ENCODE results near the gene CCDC27.
A peak's percentile ranks its signal among the peaks of the same experiment; 100 is the strongest.
"Not testable (repeated sequence)": the region's sequence is repeated elsewhere in the genome, so short reads cannot be mapped to it uniquely, and the experiment has no call there.

Gene CCDC27

GRCh38 chr1:3748316-3748900, 3.8 kb upstream of the CCDC27 start:
- DNase-seq (ENCODE audit: low read depth); H3K4me3 ChIP-seq (ENCODE audit: low read depth, low read length): not testable (repeated sequence)

DNA sequence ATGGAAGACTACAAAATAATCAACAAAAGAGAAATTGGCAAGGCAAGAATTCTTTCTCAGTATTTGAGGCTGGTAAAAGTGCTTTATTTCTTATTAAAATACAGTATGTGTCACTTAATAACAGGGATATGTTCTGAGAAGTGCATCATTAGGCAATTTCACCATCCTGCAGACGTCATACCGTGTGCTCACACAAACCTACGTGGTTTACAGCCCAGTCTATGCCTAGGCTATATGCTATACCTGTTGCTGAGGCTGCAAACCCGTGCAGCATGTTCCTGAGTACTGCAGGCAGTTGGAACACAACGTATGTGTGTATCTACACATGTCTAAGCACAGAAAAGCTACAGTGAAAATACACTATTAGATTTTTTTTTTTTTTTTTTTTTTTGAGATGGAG, 2.7 kb upstream of the CCDC27 start:
- no peak overlapping the region for H3K4me3 ChIP-seq (ENCODE audit: low read depth, low read length)
- no peak for DNase-seq (ENCODE audit: low read depth)

DNA sequence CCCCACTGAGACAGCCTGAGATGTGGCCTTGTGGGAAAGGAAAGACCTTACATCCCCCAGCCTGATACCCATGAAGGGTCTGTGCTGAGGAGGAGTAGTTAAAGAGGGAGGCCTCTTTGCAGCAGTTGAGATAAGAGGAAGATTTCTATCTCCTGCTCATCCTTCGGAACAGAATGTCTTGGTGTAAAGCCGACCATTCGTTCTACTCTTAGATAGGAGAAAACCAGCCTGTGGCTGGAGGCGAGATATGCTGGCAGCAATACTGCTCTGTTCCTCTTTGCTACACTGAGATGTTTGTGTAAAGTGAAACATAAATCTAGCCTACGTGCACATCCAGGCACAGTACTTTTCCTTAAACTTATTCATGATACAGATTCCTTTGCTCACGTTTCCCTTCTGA, 1.5 kb upstream of the CCDC27 start:
- DNase-seq (ENCODE audit: low read depth) = no peak
- H3K4me3 ChIP-seq (ENCODE audit: low read depth, low read length) = no peak overlapping the region

DNA sequence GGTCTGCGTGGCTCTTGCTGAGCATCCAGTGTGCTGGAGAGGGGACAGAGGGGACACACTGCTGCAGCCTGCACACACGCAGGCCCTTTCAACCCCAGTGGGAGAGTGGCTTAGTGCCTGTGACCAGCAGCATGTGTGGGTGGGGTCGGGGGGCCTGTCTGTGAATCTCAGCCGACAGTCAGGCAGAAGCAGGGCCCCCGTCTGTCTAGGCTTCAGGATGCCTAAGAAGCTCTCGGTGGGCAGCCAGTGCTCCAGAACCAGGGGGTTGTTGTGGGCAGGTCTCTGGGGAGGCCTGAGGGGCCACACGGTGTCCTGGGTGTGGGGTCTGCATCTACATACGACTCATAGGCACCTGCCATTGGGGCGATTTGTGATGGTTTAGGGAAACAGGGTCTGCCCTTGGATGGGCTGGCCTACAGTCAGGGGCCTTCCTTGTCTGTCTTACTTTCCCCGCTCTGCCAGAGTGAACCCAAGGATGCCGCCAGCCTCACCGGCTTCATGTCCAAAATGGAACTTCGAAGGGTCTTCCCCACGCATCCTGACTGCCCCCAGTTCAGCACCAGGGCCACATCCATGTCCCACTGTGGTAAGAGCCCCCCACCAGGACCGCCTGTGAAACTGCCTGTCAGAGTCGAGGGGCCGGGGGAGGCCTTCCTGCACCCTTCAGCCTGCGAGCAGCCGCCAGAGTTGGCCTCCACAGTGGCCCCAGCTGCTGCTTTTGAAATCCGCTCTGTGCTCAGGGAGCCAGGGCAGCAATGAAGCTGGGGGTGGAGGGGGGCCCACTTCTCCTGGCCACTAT, 1.6 kb downstream of the CCDC27 start:
- no peak overlapping the region for H3K4me3 ChIP-seq (ENCODE audit: low read depth, low read length)
- no peak for DNase-seq (ENCODE audit: low read depth)

- no peak for DNase-seq (ENCODE audit: low read depth)
- no peak overlapping the region for H3K4me3 ChIP-seq (ENCODE audit: low read depth, low read length)
Measured at GRCh38 chr1:3756394-3756793, 4.1 kb downstream of the CCDC27 start.

DNA sequence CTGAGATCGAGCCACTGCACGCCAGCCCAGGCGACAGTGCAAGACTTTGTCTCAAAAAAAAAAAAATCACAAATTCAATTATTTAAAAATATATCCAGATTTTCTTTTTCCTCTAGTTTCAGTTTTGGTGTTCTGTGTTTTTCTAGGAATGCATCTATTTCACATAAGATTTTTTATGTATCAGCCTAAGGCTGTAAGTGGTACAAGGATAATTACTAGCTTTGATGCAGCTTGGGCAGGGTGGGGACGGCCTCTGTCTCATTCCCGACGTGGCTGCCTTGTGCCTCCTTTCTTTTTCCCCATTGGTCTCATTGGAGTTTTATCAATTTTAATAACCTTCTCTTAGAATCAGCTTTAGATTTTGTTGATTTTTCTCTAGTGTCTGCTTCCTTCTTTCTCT, 6.9 kb downstream of the CCDC27 start:
- H3K4me3 ChIP-seq (ENCODE audit: low read depth, low read length) = no peak overlapping the region
- DNase-seq (ENCODE audit: low read depth) = no peak

GRCh38 chr1:3759796-3760195, 7.5 kb downstream of the CCDC27 start:
- no peak overlapping the region for H3K4me3 ChIP-seq (ENCODE audit: low read depth, low read length)
- DNase-seq (ENCODE audit: low read depth) = no peak

- DNase-seq (ENCODE audit: low read depth) = no peak
Measured at GRCh38 chr1:3761296-3762010, 9.2 kb downstream of the CCDC27 start.

DNA sequence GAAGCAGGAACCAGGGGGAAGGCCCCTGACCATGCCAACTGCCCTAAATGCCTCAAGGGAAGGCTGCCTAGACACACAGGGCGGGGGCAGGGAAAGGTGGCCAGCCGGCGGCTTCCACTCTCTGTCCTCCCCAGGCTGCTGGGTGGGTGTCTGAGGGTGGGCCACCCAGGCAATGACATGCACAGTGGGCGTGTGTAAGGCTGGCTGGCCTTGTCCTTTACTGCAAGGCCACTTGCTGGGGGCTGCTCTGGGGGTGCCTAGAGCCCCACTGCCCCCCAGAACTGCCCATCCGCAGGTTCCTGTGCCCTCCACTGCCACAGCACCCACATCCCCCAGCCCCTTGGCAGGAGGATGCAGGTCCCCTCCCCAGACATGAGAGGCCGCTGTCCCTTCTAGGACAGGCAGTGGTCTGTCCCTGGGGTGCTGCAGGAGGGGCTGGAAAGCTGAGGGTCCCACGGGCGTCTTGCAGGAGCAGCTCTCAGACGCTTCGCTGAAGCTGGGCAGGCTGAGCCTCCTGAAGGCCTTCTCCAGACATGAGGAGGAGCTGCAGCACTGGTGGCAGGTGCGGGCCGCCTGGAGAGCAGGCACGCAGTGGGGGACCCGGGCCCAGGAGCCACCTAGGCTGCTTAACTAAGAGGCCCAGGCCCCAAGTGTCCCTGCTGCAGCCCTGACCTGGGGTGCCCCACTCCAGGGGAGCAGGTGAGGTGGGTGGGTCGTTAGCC, 10.1 kb downstream of the CCDC27 start:
- no peak overlapping the region for H3K4me3 ChIP-seq (ENCODE audit: low read depth, low read length)
- no peak for DNase-seq (ENCODE audit: low read depth)

More at GRCh38 chr1:3761296-3762010, 9.2 kb downstream of the CCDC27 start:
- no peak overlapping the region for H3K4me3 ChIP-seq (ENCODE audit: low read depth, low read length)

GRCh38 chr1:3762873-3763228, 10.6 kb downstream of the CCDC27 start:
- no peak for DNase-seq (ENCODE audit: low read depth)
- H3K4me3 ChIP-seq (ENCODE audit: low read depth, low read length) = no peak overlapping the region

DNA sequence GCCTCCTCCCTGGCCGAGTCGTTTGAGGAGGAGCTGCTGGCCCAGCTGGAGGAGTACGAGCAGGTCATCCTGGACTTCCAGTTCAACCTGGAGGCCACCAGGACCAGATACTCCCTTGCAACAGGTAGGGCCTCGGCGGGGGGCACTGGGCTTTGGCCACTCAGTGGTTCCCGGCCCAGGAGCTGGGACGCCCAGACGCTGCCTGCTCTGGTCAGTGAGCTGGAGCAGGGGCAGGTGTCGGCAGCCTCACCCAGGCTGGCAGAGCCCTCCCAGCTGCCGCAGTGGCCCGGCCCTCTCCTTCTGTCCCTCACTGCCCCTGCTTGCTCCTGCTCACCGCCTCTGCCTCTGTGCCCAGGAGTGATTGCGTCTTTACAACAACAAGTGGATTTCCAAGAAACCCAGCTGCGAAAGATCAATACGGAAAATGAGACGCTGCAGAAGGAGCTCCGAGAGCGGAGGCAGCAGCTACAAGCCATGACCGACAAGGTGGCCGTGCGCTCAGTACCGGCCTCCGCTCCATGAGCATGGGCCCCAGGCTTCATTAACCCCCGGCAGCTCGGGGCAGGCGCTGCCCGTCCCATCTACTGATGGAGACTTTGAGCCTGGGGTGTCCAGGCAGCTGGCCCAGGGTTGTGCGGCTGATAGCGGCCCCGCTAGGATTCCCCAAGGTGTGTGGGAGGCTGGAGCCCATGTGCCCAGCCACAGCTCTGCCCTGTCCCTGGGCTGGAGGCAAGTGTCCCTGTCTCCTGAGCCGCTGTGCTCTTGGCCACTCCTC, 11.3 kb downstream of the CCDC27 start:
- DNase-seq (ENCODE audit: low read depth) = no peak
- no peak overlapping the region for H3K4me3 ChIP-seq (ENCODE audit: low read depth, low read length)

DNA sequence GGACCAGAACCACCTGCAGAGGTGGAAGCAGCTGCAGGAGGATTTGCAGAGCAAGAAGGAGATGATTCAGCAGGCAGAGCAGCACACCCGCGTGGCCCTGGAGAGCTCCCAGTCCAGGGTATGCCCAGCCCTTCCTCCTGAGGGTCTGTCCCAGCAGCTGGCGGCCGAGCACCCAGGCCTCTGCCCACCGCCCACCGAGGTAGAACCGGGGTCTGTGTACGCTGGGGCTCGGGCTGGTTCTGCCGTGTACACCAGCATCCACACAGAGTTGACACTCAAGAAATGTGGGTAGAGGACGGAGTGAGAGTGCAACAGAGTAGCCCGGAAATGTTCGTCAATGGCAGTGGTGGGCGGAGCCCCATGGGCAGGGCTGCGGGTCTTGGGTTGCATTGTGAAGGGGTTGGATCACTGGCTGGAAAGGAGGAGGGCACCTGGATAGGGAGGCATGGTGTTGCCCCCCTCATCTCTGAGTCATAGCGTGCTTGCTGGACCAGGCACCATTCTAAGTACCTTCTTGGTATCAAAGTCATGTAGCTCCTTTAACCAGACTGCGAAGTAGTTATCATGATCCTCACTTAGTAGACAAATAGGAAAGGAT, 15.2 kb downstream of the CCDC27 start:
- H3K4me3 ChIP-seq (ENCODE audit: low read depth, low read length) = no peak overlapping the region
- no peak for DNase-seq (ENCODE audit: low read depth)

GRCh38 chr1:3768811-3769390, 16.7 kb downstream of the CCDC27 start:
- H3K4me3 ChIP-seq (ENCODE audit: low read depth, low read length) = no peak overlapping the region
- no peak for DNase-seq (ENCODE audit: low read depth)

DNA sequence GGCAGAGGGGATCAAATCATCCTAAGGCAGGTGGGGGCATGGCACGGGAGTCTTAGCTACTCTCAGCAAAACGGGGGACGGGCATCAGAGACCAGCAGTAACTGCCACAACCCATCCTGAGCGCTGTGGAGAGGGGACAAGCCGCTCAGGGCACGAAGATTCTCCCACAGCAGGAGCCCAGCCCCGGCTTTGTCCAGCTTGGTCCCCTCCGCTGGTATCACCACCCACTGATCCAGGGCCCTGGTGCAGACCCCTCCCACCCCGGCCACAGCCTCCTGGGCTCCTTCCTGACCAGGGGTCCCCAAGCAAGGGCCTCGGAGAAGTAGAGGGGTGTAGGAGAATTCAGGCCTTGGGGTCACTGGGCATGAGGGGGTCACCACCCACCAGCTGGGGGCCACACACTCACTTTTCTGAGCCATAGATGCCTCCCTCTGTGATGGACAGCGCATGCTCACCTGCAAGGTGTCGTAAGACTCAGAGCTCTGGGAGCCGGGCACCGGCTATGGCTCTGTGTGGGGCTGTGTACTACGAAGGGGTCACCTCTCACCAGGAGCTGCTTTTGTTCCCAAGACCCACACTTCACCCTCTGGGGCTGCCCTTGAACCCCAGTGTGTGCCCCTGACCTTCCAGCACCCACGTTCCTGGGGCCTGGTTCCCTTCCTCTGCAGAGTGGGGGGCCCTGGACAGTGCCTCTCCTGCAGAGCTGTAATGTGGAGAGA, 18.0 kb downstream of the CCDC27 start:
- no peak for DNase-seq (ENCODE audit: low read depth)
- H3K4me3 ChIP-seq (ENCODE audit: low read depth, low read length) = no peak overlapping the region

DNA sequence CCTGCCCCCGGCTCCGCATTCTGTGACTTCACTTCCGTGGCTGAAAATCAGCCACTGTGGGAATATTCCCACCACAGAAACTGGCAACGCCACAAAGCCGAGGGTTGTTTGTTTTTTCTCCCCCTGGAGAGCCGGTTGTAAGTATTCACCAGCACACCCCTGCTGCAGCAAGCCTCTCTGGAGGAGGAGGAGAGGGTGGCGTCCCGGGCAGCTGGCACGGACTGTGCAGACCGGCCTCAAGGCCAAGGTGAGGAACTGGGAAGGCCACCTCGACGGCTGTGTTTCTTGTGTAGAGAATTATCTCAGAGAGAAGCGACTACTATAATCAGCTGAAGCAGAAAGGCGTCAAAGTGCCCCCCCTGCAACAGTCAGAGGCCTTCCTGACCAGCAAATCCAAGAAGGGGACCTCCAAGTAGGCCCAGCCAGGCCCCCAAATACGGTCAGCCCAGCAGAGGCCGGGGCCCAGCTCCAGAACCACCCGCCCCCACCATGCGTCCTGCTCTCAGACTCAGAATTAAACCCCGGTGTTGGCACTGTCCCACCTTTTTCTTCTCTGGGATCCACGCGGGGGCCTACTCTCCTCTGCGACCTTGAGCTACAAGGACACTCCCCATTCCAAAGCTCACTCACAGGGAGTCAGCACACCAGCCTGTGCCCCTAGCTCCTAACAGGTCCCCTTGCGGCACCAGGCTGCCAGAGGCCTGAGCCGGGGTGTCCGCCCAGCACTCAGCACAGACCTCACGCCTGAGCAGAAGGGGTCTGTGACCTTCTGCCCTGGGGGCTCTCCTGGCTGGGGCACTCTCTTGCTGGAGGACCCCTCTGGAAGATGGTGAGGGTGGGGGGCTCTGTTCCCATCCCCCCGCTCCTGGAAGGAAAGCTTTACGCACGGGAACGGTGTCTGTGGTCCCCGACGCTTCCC, 19.1 kb downstream of the CCDC27 start:
- no peak for DNase-seq (ENCODE audit: low read depth)
- peak overlapping the region; percentile 67 for H3K4me3 ChIP-seq (ENCODE audit: low read depth, low read length)

- peak; percentile 26 for DNase-seq (ENCODE audit: low read depth)
- peak overlapping the region; percentile 67 for H3K4me3 ChIP-seq (ENCODE audit: low read depth, low read length)
Measured at GRCh38 chr1:3772027-3772714, 19.9 kb downstream of the CCDC27 start.

Data from skeletal muscle cell (primary cell).